HepG2 (cell line): Measurements from ENCODE around the gene RIPK1. TPM values are rescaled to one million over a fixed set of nuclear protein-coding genes. Genes with fewer than 3 reads are reported as not detected.

ENCODE experiments used
- GFI1 ChIP-seq: sonication (generic); formaldehyde crosslinking; IDR thresholded peaks from 2 replicates; pipeline ENCODE4 v1.5.0; 2020; ENCODE audit warnings: missing genetic modification reagents, mild to moderate bottlenecking, borderline replicate concordance
- GPN1 ChIP-seq: sonication (generic); formaldehyde crosslinking; IDR thresholded peaks from 2 replicates; pipeline ENCODE4 v1.5.1; 2020; ENCODE audit warnings: missing genetic modification reagents, borderline replicate concordance
- LCORL ChIP-seq, 2 experiments: fragments of 450-650 bp in 1 of 2; sonication (generic) in 1 of 2; formaldehyde crosslinking in 1 of 2; IDR thresholded peaks; 2 replicates each; pipeline versions ENCODE4 v1.5.0 to v1.6.1; 2017 to 2020; ENCODE audit warnings: antibody characterized with exemption in 1 of 2, missing genetic modification reagents in 1 of 2
- MED8 ChIP-seq: sonication (generic); formaldehyde crosslinking; IDR thresholded peaks from 2 replicates; pipeline ENCODE4 v1.8.1; 2023; ENCODE audit warnings: mild to moderate bottlenecking, missing genetic modification reagents; ENCODE audit not compliant: insufficient replicate concordance
- NFE2 ChIP-seq: sonication (generic); formaldehyde crosslinking; IDR thresholded peaks from 2 replicates; pipeline ENCODE4 v1.4.0; 2020; ENCODE audit warnings: missing genetic modification reagents
- ZNF234 ChIP-seq: sonication (generic); formaldehyde crosslinking; conservative IDR thresholded peaks from 2 replicates; pipeline ENCODE4 v1.5.1; 2020; ENCODE audit warnings: mild to moderate bottlenecking, missing genetic modification reagents
- ZNF354B ChIP-seq: sonication (generic); formaldehyde crosslinking; IDR thresholded peaks from 2 replicates; pipeline ENCODE4 v1.8.0; 2022; ENCODE audit warnings: mild to moderate bottlenecking, missing genetic modification reagents
- ZNF441 ChIP-seq: sonication (generic); formaldehyde crosslinking; IDR thresholded peaks from 2 replicates; pipeline ENCODE4 v1.7.0; 2021; ENCODE audit warnings: missing genetic modification reagents, borderline replicate concordance
- ZNF749 ChIP-seq: sonication (generic); formaldehyde crosslinking; IDR thresholded peaks from 2 replicates; pipeline ENCODE4 v1.8.0; 2022; ENCODE audit warnings: mild to moderate bottlenecking, missing genetic modification reagents, moderate library complexity, borderline replicate concordance
- ZNF780A ChIP-seq: sonication (generic); formaldehyde crosslinking; IDR thresholded peaks from 2 replicates; pipeline ENCODE4 v1.8.0; 2022; ENCODE audit warnings: mild to moderate bottlenecking, missing genetic modification reagents, moderate library complexity
- ZSCAN12 ChIP-seq: sonication (generic); formaldehyde crosslinking; IDR thresholded peaks from 2 replicates; pipeline ENCODE4 v1.9.0; 2021; ENCODE audit warnings: mild to moderate bottlenecking, missing genetic modification reagents
- polyA plus RNA-seq, 8 experiments: library from polyadenylated mRNA; depleted of rRNA in 3 of 8; stranded (reverse) in 7 of 8; unstranded in 1 of 8; fragments of >200 nt; fragmentation: Illumina TruSeq in 4 of 8; extraction: Trizol in 4 of 8; gene quantifications; 2 replicates each; pipeline versions ENCODE4 v1.2.1 to v1.2.3, GENCODE V29; 2011 to 2016; ENCODE audit warnings: low read depth in 4 of 8, missing spikeins in 1 of 8, mixed read lengths in 1 of 8; ENCODE audit not compliant: insufficient read depth in 1 of 8
- total RNA-seq, 5 experiments: library from RNA; depleted of rRNA; stranded (reverse); fragments of >200 nt; fragmentation: Illumina TruSeq; extraction: Trizol; gene quantifications; 2 replicates each; pipeline ENCODE4 v1.2.3, GENCODE V29; 2016; ENCODE audit warnings: low read depth in 1 of 5
- TF ChIP-seq, protein P1 (sequence below): sonication (generic); formaldehyde crosslinking; IDR thresholded peaks from 2 replicates; pipeline ENCODE4 v1.8.0; 2022; ENCODE audit warnings: mild to moderate bottlenecking, missing genetic modification reagents, moderate library complexity
- TF ChIP-seq, protein P2 (sequence below): sonication (generic); formaldehyde crosslinking; IDR thresholded peaks from one replicate; pipeline ENCODE4 v1.5.1; 2020; ENCODE audit warnings: mild to moderate bottlenecking, missing genetic modification reagents; ENCODE audit errors: not compliant biosample characterization
- TF ChIP-seq, protein P3 (sequence below): sonication (generic); formaldehyde crosslinking; IDR thresholded peaks from 2 replicates; pipeline ENCODE4 v1.5.0; 2020; ENCODE audit warnings: mild to moderate bottlenecking, missing genetic modification reagents
- TF ChIP-seq, protein P4 (sequence below): IDR thresholded peaks from 2 replicates; pipeline ENCODE4 v1.6.1; 2016; ENCODE audit warnings: mild to moderate bottlenecking

RIPK1 gene
- total and polyA plus RNA-seq, 2 of the 13 experiments (the other 11 are each of a cell fraction or from before 2014, with no cell fraction given): 9.0 to 10.3 TPM

DNA sequence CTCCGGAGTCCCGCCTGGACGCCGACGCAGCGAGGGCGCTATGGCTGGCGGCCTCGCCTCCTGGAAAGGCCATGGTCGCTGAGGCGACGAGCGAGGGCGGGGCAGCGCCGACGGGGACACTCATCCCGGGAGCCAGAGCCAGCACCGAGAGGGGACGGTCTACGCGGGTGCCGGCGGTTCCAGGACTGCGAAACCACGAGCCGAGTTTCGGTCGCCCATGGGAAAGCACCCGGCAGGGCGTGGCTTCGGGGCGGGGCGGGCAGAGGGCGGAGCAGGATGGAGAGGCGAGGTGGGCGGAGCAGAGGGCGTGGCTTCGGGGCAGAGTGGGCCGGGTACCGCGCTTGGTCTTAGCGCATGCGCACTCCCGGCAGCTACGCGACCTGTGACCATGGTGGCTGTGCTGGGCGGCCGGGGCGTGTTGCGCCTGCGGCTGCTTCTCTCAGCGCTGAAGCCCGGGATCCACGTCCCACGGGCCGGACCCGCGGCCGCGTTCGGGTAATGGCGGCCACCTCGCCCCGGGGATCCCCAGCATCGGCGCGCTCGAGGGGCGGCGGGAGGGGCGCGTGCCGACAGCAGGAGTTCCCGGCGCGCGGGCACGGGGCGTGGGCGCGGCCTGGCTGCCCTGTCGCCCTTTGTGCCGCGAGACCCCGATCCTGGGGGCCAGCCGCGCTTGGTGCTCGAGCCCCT is 50.2 kb downstream of the RIPK1 start, which contains the start of gene BPHL (continued):
- TF ChIP-seq, protein P1, sequence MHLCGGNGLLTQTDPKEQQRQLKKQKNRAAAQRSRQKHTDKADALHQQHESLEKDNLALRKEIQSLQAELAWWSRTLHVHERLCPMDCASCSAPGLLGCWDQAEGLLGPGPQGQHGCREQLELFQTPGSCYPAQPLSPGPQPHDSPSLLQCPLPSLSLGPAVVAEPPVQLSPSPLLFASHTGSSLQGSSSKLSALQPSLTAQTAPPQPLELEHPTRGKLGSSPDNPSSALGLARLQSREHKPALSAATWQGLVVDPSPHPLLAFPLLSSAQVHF (CRISPR knock-in tag): peak; percentile 68; the same call in 1 of the 2 replicates
- no peak for TF ChIP-seq LCORL (IDR thresholded peaks at IDR 0.05)
- TF ChIP-seq LCORL (CRISPR knock-in tag; IDR thresholded peaks at IDR 0.05): peak; percentile 89
- TF ChIP-seq GPN1: 0 out of 2 replicates have a peak, but pooled peaks have one; percentile 69
- no peak for TF ChIP-seq MED8 (CRISPR knock-in tag)
- no peak; the same call in 1 of the 2 replicates for TF ChIP-seq ZSCAN12
- 0 out of 2 replicates have a peak, but pooled peaks have one; percentile 19 for TF ChIP-seq GFI1 (CRISPR knock-in tag)
- 0 out of 2 replicates have a peak, but pooled peaks have one; percentile 59 for TF ChIP-seq ZNF780A
- TF ChIP-seq ZNF441 (CRISPR knock-in tag): peak; percentile 81
- no peak for TF ChIP-seq NFE2 (CRISPR knock-in tag)
- TF ChIP-seq, protein P2, sequence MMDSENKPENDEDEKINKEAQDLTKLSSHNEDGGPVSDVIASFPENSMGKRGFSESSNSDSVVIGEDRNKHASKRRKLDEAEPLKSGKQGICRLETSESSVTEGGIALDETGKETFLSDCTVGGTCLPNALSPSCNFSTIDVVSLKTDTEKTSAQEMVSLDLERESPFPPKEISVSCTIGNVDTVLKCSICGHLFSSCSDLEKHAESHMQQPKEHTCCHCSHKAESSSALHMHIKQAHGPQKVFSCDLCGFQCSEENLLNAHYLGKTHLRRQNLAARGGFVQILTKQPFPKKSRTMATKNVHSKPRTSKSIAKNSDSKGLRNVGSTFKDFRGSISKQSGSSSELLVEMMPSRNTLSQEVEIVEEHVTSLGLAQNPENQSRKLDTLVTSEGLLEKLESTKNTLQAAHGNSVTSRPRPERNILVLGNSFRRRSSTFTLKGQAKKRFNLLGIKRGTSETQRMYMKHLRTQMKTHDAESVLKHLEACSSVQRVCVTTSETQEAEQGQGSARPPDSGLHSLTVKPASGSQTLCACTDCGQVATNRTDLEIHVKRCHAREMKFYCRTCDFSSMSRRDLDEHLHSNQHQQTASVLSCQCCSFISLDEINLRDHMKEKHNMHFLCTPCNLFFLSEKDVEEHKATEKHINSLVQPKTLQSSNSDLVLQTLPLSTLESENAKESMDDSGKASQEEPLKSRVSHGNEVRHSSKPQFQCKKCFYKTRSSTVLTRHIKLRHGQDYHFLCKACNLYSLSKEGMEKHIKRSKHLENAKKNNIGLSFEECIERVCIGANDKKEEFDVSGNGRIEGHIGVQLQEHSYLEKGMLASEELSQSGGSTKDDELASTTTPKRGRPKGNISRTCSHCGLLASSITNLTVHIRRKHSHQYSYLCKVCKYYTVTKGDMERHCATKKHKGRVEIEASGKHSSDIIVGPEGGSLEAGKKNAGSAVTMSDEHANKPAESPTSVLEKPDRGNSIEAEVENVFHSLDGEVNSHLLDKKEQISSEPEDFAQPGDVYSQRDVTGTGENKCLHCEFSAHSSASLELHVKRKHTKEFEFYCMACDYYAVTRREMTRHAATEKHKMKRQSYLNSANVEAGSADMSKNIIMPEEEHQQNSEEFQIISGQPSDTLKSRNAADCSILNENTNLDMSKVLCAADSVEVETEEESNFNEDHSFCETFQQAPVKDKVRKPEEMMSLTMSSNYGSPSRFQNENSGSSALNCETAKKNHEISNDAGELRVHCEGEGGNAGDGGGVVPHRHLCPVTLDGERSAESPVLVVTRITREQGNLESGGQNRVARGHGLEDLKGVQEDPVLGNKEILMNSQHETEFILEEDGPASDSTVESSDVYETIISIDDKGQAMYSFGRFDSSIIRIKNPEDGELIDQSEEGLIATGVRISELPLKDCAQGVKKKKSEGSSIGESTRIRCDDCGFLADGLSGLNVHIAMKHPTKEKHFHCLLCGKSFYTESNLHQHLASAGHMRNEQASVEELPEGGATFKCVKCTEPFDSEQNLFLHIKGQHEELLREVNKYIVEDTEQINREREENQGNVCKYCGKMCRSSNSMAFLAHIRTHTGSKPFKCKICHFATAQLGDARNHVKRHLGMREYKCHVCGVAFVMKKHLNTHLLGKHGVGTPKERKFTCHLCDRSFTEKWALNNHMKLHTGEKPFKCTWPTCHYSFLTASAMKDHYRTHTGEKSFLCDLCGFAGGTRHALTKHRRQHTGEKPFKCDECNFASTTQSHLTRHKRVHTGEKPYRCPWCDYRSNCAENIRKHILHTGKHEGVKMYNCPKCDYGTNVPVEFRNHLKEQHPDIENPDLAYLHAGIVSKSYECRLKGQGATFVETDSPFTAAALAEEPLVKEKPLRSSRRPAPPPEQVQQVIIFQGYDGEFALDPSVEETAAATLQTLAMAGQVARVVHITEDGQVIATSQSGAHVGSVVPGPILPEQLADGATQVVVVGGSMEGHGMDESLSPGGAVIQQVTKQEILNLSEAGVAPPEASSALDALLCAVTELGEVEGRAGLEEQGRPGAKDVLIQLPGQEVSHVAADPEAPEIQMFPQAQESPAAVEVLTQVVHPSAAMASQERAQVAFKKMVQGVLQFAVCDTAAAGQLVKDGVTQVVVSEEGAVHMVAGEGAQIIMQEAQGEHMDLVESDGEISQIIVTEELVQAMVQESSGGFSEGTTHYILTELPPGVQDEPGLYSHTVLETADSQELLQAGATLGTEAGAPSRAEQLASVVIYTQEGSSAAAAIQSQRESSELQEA (CRISPR knock-in tag): peak; percentile 93
- TF ChIP-seq ZNF354B (CRISPR knock-in tag): no peak
- TF ChIP-seq, protein P3, sequence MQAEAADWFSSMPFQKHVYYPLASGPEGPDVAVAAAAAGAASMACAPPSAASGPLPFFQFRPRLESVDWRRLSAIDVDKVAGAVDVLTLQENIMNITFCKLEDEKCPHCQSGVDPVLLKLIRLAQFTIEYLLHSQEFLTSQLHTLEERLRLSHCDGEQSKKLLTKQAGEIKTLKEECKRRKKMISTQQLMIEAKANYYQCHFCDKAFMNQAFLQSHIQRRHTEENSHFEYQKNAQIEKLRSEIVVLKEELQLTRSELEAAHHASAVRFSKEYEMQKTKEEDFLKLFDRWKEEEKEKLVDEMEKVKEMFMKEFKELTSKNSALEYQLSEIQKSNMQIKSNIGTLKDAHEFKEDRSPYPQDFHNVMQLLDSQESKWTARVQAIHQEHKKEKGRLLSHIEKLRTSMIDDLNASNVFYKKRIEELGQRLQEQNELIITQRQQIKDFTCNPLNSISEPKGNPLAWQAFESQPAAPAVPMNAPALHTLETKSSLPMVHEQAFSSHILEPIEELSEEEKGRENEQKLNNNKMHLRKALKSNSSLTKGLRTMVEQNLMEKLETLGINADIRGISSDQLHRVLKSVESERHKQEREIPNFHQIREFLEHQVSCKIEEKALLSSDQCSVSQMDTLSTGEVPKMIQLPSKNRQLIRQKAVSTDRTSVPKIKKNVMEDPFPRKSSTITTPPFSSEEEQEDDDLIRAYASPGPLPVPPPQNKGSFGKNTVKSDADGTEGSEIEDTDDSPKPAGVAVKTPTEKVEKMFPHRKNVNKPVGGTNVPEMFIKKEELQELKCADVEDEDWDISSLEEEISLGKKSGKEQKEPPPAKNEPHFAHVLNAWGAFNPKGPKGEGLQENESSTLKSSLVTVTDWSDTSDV (CRISPR knock-in tag): peak; percentile 98; the same call in 1 of the 2 replicates
- TF ChIP-seq, protein P4, sequence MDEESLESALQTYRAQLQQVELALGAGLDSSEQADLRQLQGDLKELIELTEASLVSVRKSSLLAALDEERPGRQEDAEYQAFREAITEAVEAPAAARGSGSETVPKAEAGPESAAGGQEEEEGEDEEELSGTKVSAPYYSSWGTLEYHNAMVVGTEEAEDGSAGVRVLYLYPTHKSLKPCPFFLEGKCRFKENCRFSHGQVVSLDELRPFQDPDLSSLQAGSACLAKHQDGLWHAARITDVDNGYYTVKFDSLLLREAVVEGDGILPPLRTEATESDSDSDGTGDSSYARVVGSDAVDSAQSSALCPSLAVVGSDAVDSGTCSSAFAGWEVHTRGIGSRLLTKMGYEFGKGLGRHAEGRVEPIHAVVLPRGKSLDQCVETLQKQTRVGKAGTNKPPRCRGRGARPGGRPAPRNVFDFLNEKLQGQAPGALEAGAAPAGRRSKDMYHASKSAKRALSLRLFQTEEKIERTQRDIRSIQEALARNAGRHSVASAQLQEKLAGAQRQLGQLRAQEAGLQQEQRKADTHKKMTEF: peak; percentile 53; the same call in 1 of the 2 replicates
- TF ChIP-seq ZNF749 (CRISPR knock-in tag): peak; percentile 96
- peak; percentile 60 for TF ChIP-seq ZNF234
